BJ (cell line): ENCODE results near the gene UBE2J1. TPM values are rescaled to one million over a fixed set of nuclear protein-coding genes. Genes with fewer than 3 reads are reported as not detected.
"Not testable (repeated sequence)": the region's sequence is repeated elsewhere in the genome, so short reads cannot be mapped to it uniquely, and the experiment has no call there.

Experiments used
- CTCF ChIA-PET: fragments of 350-600 bp; formaldehyde crosslinking; extraction: SDS; loops from one replicate; lab custom pipeline; 2021; ENCODE audit warnings: antibody characterized with exemption, inconsistent platforms; lab: Yijun Ruan, JAX
- POLR2A ChIA-PET: fragments of 300-600 bp; sonication (Branson Sonifier 250); formaldehyde crosslinking; extraction: SDS; loops from one replicate; lab custom pipeline; 2021; ENCODE audit warnings: antibody characterized with exemption; lab: Charles Lee
- DNase-seq: peaks from one replicate; pipeline ENCODE4 v3.0.0-alpha.2; 2011; ENCODE audit warnings: low read depth
- H3K27me3 ChIP-seq: 2 replicates; pipeline ENCODE4 v1.6.0; 2011; ENCODE audit warnings: low read length; ENCODE audit not compliant: control insufficient read depth, insufficient read depth
- H3K36me3 ChIP-seq: 2 replicates; pipeline ENCODE4 v1.5.1; 2011; ENCODE audit warnings: low read length; ENCODE audit not compliant: control insufficient read depth, insufficient read depth
- H3K4me3 ChIP-seq: 2 replicates; pipeline ENCODE4 v1.5.1; 2011; ENCODE audit warnings: low read depth, mild to moderate bottlenecking, control low read depth, low read length
- CTCF ChIP-seq: IDR thresholded peaks from 2 replicates; pipeline ENCODE4 v1.5.1; 2011; ENCODE audit warnings: low read depth, mild to moderate bottlenecking, control low read depth, inconsistent platforms, low read length, moderate library complexity; ENCODE audit not compliant: insufficient read depth
- polyA plus RNA-seq: library from polyadenylated mRNA; depleted of rRNA; stranded (reverse); fragments of >200 nt; gene quantifications from 2 replicates; pipeline ENCODE4 v1.2.3, GENCODE V29; 2011

UBE2J1 gene
- polyA plus RNA-seq, 1 experiment, result 27.1 TPM

- no peaks in the 10 kb centered on the region for H3K36me3 ChIP-seq
- H3K27me3 ChIP-seq, result peaks cover 11% of the 10 kb centered on the region
- DNase-seq, result no peak
- H3K4me3 ChIP-seq, result no peak overlapping the region
- TF ChIP-seq CTCF, result no peak
- ChIA-PET CTCF (interaction anchor here (0.9 to 1.4 kb wide), 2 partner anchors 11 to 60 kb away, joined by 3 to 6 read pairs; no protein-coding TSS in a partner anchor), POLR2A (no interaction called here)
Measured at GRCh38 chr6:89308525-89309395, 43.8 kb downstream of the UBE2J1 start.

GRCh38 chr6:89304517-89304916 lies 48.0 kb downstream of the UBE2J1 start:
- H3K4me3 ChIP-seq, H3K36me3 ChIP-seq, DNase-seq, POLR2A ChIA-PET: not testable (repeated sequence)
- peaks cover 26% of the 10 kb centered on the region for H3K27me3 ChIP-seq
- CTCF ChIA-PET, result interaction anchor here (0.6 kb wide), 1 partner anchor 311 kb away, joined by 7 read pairs; no protein-coding TSS in a partner anchor

GRCh38 chr6:89302936-89303335 lies 49.6 kb downstream of the UBE2J1 start:
- TF ChIP-seq CTCF, result no peak
- Histone ChIP-seq H3K4me3 (no peak overlapping the region), H3K36me3 (no peaks in the 10 kb centered on the region), H3K27me3 (peaks cover 28% of the 10 kb centered on the region)
- POLR2A ChIA-PET, result no interaction called here
- no peak for DNase-seq
- CTCF ChIA-PET, result interaction anchor here (1.4 to 1.8 kb wide), 2 partner anchors 9 to 69 kb away, joined by 3 to 7 read pairs; no protein-coding TSS in a partner anchor

- Histone ChIP-seq H3K27me3 (peaks cover 25% of the 10 kb centered on the region), H3K36me3 (no peaks in the 10 kb centered on the region), H3K4me3 (no peak overlapping the region)
- POLR2A ChIA-PET, result no interaction called here
- TF ChIP-seq CTCF, result no peak
- DNase-seq, result no peak
- CTCF ChIA-PET, result interaction anchor here (0.7 to 1.8 kb wide), 3 partner anchors 10 to 170 kb away, joined by 3 to 7 read pairs (median 3); no protein-coding TSS in a partner anchor
Measured at GRCh38 chr6:89302195-89302770, 50.2 kb downstream of the UBE2J1 start.

GRCh38 chr6:89301586-89302194 lies 50.8 kb downstream of the UBE2J1 start:
- H3K36me3 ChIP-seq, result no peaks in the 10 kb centered on the region
- TF ChIP-seq CTCF, result no peak
- no peak for DNase-seq
- POLR2A ChIA-PET, result no interaction called here
- H3K4me3 ChIP-seq, result no peak overlapping the region
- CTCF ChIA-PET, result interaction anchor here (0.7 to 1.8 kb wide), 3 partner anchors 10 to 170 kb away, joined by 3 to 7 read pairs (median 3); no protein-coding TSS in a partner anchor
- H3K27me3 ChIP-seq, result peaks cover 26% of the 10 kb centered on the region
